Measurements from ENCODE around the gene MADCAM1. TPM values are rescaled to one million over a fixed set of nuclear protein-coding genes. Genes with fewer than 3 reads are reported as not detected.

MADCAM1 gene
- total RNA-seq, 2 donors from 2014 or later = 3.1 to 5.9 TPM

- ATAC-seq = no peak
- intact Hi-C loops (cut with DNase I, micrococcal nuclease) = no loop called here
Observed at GRCh38 chr19:498511-498891, 2.2 kb downstream of the MADCAM1 start.

GRCh38 chr19:498977-499623 is 2.8 kb downstream of the MADCAM1 start:
- DNase-seq (no peak), ATAC-seq (no peak)
- intact Hi-C loops (cut with DNase I, micrococcal nuclease) = no loop called here

More at GRCh38 chr19:498511-498891, 2.2 kb downstream of the MADCAM1 start:
- no peak for DNase-seq

- intact Hi-C loops (cut with DNase I, micrococcal nuclease) = no loop called here
Observed at GRCh38 chr19:501646-502045, 5.4 kb downstream of the MADCAM1 start.

GRCh38 chr19:504616-505015 is 8.3 kb downstream of the MADCAM1 start:
- ATAC-seq (no peak), DNase-seq (no peak)
- intact Hi-C loops (cut with DNase I, micrococcal nuclease) = no loop called here

More at GRCh38 chr19:501646-502045, 5.4 kb downstream of the MADCAM1 start:
- no peak for DNase-seq
- ATAC-seq = no peak

- intact Hi-C loops (cut with DNase I, micrococcal nuclease) = no loop called here
- DNase-seq (peak; percentile 98 to 99), ATAC-seq (peak; percentile 77)
Observed at GRCh38 chr19:506404-507285, 10.4 kb downstream of the MADCAM1 start.

GRCh38 chr19:507286-508203 is 11.3 kb downstream of the MADCAM1 start, which contains the start of gene TPGS1:
TSS of gene TPGS1 (plus strand) at chr19:507497. CDS start at chr19:507507, 10 bp downstream.
- peak; percentile 77 for ATAC-seq
- intact Hi-C loops (cut with DNase I, micrococcal nuclease) = no loop called here
- DNase-seq = peak; percentile 69 to 93

GRCh38 chr19:508204-509150 is 12.2 kb downstream of the MADCAM1 start:
- DNase-seq = no peak
- ATAC-seq = no peak
- intact Hi-C loops (cut with DNase I, micrococcal nuclease) = no loop called here

GRCh38 chr19:510606-511100 is 14.4 kb downstream of the MADCAM1 start:
- intact Hi-C loops (cut with DNase I, micrococcal nuclease) = no loop called here
- ATAC-seq (peak; percentile 18), DNase-seq (peak; percentile 80 to 83)

GRCh38 chr19:511101-511851 is 15.0 kb downstream of the MADCAM1 start:
- DNase-seq = peak; percentile 75 to 88
- peak; percentile 41 for ATAC-seq
- intact Hi-C loops (cut with DNase I, micrococcal nuclease) = no loop called here

- intact Hi-C loops (cut with DNase I, micrococcal nuclease) = no loop called here
- ATAC-seq = no peak
- no peak for DNase-seq
Observed at GRCh38 chr19:512547-513365, 16.5 kb downstream of the MADCAM1 start.

GRCh38 chr19:513368-514165 is 17.3 kb downstream of the MADCAM1 start:
- DNase-seq (no peak), ATAC-seq (no peak)
- intact Hi-C loops (cut with DNase I, micrococcal nuclease) = no loop called here

GRCh38 chr19:514166-514663 is 17.9 kb downstream of the MADCAM1 start:
- DNase-seq (no peak), ATAC-seq (no peak)
- intact Hi-C loops (cut with DNase I, micrococcal nuclease) = no loop called here

GRCh38 chr19:517721-518597 is 21.7 kb downstream of the MADCAM1 start:
- no peak for DNase-seq
- intact Hi-C loops (cut with DNase I, micrococcal nuclease) = no loop called here
- peak; percentile 16 for ATAC-seq

- intact Hi-C loops (cut with DNase I, micrococcal nuclease) = no loop called here
- ATAC-seq (peak; percentile 81), DNase-seq (peak in 1 of 2 donors; percentile 63)
Observed at GRCh38 chr19:518598-519231, 22.4 kb downstream of the MADCAM1 start.

Data from left colon (tissue), 2 donors.